HepG2 (cell line): ENCODE data around the gene PRR36. TPM values are rescaled to one million over a fixed set of nuclear protein-coding genes. Genes with fewer than 3 reads are reported as not detected.

Experiments
- ARID2 ChIP-seq: sonication (generic); formaldehyde crosslinking; IDR thresholded peaks from 2 replicates; pipeline ENCODE4 v1.8.1; 2022; ENCODE audit warnings: mild to moderate bottlenecking, missing genetic modification reagents, borderline replicate concordance
- ATF2 ChIP-seq: sonication (generic); formaldehyde crosslinking; IDR thresholded peaks from 2 replicates; pipeline ENCODE4 v1.4.0; 2020; ENCODE audit warnings: missing genetic modification reagents
- DMAP1 ChIP-seq: IDR thresholded peaks from 2 replicates; pipeline ENCODE4 v1.6.1; 2016
- KDM2A ChIP-seq: sonication (generic); formaldehyde crosslinking; IDR thresholded peaks from 2 replicates; pipeline ENCODE4 v1.4.0; 2020; ENCODE audit warnings: low read depth, missing genetic modification reagents, borderline replicate concordance
- MED8 ChIP-seq: sonication (generic); formaldehyde crosslinking; IDR thresholded peaks from 2 replicates; pipeline ENCODE4 v1.8.1; 2023; ENCODE audit warnings: mild to moderate bottlenecking, missing genetic modification reagents; ENCODE audit not compliant: insufficient replicate concordance
- SOX13 ChIP-seq, 3 experiments: fragments of 450-650 bp in 1 of 3; sonication (generic) in 1 of 3; formaldehyde crosslinking in 1 of 3; IDR thresholded peaks in 2 of 3; conservative IDR thresholded peaks in 1 of 3; 2 replicates each; pipeline versions ENCODE4 v1.5.0 to v1.6.1; 2016 to 2020; ENCODE audit warnings: antibody characterized with exemption in 1 of 3, mild to moderate bottlenecking in 1 of 3, missing compliant biosample characterization in 1 of 3, missing genetic modification reagents in 1 of 3, moderate library complexity in 1 of 3
- SPEN ChIP-seq: sonication (generic); formaldehyde crosslinking; IDR thresholded peaks from 2 replicates; pipeline ENCODE4 v1.5.1; 2020; ENCODE audit warnings: low read depth, mild to moderate bottlenecking, missing genetic modification reagents
- TFDP1 ChIP-seq: IDR thresholded peaks from 2 replicates; pipeline ENCODE4 v1.6.1; 2016; ENCODE audit warnings: missing compliant biosample characterization, missing genetic modification reagents, borderline replicate concordance
- XBP1 ChIP-seq: sonication (generic); formaldehyde crosslinking; IDR thresholded peaks from 2 replicates; pipeline ENCODE4 v1.5.0; 2020; ENCODE audit warnings: missing genetic modification reagents
- ZBTB37 ChIP-seq: sonication (generic); formaldehyde crosslinking; IDR thresholded peaks from 2 replicates; pipeline ENCODE4 v1.4.0; 2020; ENCODE audit warnings: mild to moderate bottlenecking, missing genetic modification reagents
- ZKSCAN8 ChIP-seq: IDR thresholded peaks from 2 replicates; pipeline ENCODE4 v1.6.1; 2016; ENCODE audit warnings: borderline replicate concordance, missing genetic modification reagents, missing compliant biosample characterization
- ZNF230 ChIP-seq: sonication (generic); formaldehyde crosslinking; IDR thresholded peaks from 2 replicates; pipeline ENCODE4 v1.4.0; 2020; ENCODE audit warnings: mild to moderate bottlenecking, missing genetic modification reagents
- ZNF646 ChIP-seq: sonication (generic); formaldehyde crosslinking; IDR thresholded peaks from 2 replicates; pipeline ENCODE4 v1.9.0; 2021; ENCODE audit warnings: mild to moderate bottlenecking, missing genetic modification reagents
- ZNF724P ChIP-seq: sonication (generic); formaldehyde crosslinking; IDR thresholded peaks from 2 replicates; pipeline ENCODE4 v1.8.0; 2022; ENCODE audit warnings: missing genetic modification reagents, borderline replicate concordance
- polyA plus RNA-seq, 8 experiments: library from polyadenylated mRNA; depleted of rRNA in 3 of 8; stranded (reverse) in 7 of 8; unstranded in 1 of 8; fragments of >200 nt; fragmentation: Illumina TruSeq in 4 of 8; extraction: Trizol in 4 of 8; gene quantifications; 2 replicates each; pipeline versions ENCODE4 v1.2.1 to v1.2.3, GENCODE V29; 2011 to 2016; ENCODE audit warnings: low read depth in 4 of 8, missing spikeins in 1 of 8, mixed read lengths in 1 of 8; ENCODE audit not compliant: insufficient read depth in 1 of 8
- total RNA-seq, 5 experiments: library from RNA; depleted of rRNA; stranded (reverse); fragments of >200 nt; fragmentation: Illumina TruSeq; extraction: Trizol; gene quantifications; 2 replicates each; pipeline ENCODE4 v1.2.3, GENCODE V29; 2016; ENCODE audit warnings: low read depth in 1 of 5

The PRR36 gene
- total and polyA plus RNA-seq, 2 of the 13 experiments (the other 11 are each of a cell fraction or from before 2014, with no cell fraction given): 0.07 to 0.17 TPM

GRCh38 chr19:7918615-7919421 lies 44.6 kb upstream of the PRR36 start (continued):
- TF ChIP-seq TFDP1: peak; percentile 23; the same call in 1 of the 2 replicates
- peak; percentile 68 for TF ChIP-seq ATF2
- no peak for TF ChIP-seq SOX13 (IDR thresholded peaks at IDR 0.05)
- TF ChIP-seq SOX13 (CRISPR knock-in tag; conservative IDR thresholded peaks at IDR 0.05 in 1 of 2, IDR thresholded peaks at IDR 0.05 in 1 of 2): peak in 1 of 2 experiments; percentile 31; a peak in 2 of 4 replicates
- TF ChIP-seq XBP1: no peak
- TF ChIP-seq ZKSCAN8 (CRISPR knock-in tag): no peak
- TF ChIP-seq ZBTB37 (CRISPR knock-in tag): no peak
- TF ChIP-seq ZNF230 (CRISPR knock-in tag): no peak
- TF ChIP-seq KDM2A (CRISPR knock-in tag): no peak
- TF ChIP-seq MED8: no peak
- TF ChIP-seq ZNF724P (CRISPR knock-in tag): no peak
- no peak for TF ChIP-seq ZNF646 (CRISPR knock-in tag)
- TF ChIP-seq ARID2 (CRISPR knock-in tag): no peak
- peak; percentile 36; the same call in 1 of the 2 replicates for TF ChIP-seq SPEN (CRISPR knock-in tag)
- TF ChIP-seq DMAP1 (CRISPR knock-in tag): peak; percentile 32; the same call in 1 of the 2 replicates
